Stimulated activated CD4-positive, alpha-beta T cell treated with anti-CD3 and anti-CD28 coated beads, Interleukin-1b, Interleukin-23, amount 100 ng/mL, for 48 hours (primary cell): ENCODE measurements around the gene ZNHIT2.
"Not testable (repeated sequence)": the region's sequence is repeated elsewhere in the genome, so short reads cannot be mapped to it uniquely, and the experiment has no call there.

Experiments
- DNase-seq: peaks from one replicate; pipeline ENCODE4 v3.0.0-alpha.2; 2020

ZNHIT2 gene

DNA sequence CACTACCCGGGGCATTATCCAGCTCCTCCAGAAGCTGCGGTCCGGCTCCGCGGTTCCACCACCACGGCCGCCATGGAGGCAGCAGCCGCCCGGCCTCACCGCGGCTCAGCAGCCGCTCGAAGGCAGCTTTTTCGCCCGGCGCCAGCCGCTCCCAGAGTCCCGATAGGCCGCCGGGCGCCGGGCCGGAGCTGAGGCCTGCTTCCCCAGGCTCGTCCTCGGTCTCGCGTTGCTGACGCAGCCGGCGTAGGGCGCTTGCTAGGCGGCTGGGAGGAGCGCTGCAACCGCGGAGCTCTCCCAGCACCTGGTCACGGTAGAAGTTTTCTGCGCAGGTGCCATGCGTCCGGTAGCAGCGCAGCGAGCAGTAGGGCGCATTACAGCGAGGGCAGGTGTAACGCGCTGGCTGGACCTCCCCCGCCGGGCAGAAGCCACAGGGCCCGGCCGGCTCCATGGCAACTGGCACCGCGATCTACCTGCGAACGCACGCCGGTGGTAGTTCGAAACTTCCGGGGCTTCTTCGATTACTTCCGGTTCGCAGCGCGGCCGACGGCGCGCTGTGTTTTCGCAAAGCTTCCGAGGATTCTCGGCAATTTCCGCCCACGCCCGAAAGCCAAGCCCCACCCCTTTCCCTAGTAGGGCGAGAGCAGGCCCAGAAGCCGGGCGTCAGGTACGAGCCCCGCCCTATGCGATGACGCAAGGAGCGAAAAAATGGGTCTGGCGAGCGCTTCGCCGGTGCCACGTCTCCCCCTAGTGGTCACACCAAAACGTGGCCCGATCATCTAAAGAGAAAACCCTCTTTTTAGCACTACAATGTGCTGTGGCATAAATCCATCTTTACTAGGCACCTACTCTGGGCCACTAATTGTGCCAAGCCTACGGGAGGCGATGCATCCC is at the start of gene ZNHIT2:
Gene ZNHIT2 (minus strand): TSS at position 496 of the 891 bp plus-strand sequence. CDS start 48 bp downstream, at position 448.
- peak; percentile 100 for DNase-seq

- DNase-seq: no peak
Observed at GRCh38 chr11:65166893-65167292, 49.4 kb upstream of the ZNHIT2 start.

DNA sequence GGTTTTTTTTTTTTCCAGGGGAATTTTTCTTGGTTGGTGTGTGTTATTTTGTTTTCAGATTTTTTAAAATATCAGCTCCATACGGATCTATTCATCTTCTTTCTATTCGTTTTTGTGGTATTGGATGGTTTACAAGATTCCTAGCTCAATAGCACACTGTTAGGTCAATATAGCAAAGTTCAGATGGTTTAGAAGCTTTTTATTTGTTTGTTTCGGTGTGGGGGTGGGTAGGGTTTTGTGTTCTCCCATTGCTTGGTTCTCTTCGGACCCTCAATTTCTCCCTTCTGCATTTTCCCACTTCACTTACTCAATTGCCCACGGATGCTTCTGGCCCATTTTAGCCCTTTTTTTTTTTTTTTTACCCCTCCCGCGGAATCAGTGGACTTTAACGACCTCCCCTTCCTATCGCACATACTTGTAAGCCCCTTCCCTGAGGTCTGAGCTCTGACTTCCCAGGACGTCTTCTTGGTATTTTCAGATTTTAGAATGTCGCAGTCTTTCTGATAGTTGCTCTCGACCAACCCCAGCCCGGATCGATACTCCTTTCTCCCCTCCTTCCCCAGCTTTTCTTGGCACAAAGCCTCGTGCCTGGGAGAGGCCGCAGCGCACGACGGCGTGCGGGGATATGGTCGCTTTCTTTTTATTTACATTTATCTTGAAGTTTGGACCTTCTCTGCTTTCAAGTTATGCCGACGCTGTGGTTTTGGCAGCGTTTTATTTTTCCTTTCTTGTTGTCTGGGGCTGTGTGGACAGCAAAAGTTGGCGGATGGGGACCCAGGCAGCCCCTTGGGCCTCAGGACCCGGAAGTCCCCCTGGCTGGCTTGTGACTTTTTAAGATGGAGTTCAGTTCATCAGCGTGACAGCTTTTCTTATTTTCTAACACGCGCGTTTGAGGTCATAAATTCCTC is 48.2 kb upstream of the ZNHIT2 start:
- no peak for DNase-seq

DNA sequence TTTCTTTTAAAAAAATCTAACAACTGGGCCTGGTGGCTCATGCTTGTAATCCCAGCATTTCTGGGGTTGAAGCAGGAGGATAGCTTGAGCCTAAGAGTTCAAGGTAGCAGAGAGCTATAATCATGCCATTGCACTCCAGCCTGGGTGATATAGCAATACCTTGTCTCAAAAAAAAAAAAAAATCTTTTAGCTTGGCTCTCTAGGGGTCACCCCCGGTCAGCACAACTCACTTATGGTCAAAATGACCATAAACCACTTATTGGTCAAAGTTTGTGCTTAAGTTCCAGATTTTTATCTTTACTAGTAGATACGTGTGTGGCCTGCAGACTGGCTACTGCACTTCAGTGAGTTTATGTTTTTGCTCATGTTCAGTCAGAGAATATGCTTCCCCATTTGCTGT is 46.2 kb upstream of the ZNHIT2 start:
- no peak for DNase-seq

- no peak for DNase-seq
Observed at GRCh38 chr11:65160643-65161042, 43.1 kb upstream of the ZNHIT2 start.

DNA sequence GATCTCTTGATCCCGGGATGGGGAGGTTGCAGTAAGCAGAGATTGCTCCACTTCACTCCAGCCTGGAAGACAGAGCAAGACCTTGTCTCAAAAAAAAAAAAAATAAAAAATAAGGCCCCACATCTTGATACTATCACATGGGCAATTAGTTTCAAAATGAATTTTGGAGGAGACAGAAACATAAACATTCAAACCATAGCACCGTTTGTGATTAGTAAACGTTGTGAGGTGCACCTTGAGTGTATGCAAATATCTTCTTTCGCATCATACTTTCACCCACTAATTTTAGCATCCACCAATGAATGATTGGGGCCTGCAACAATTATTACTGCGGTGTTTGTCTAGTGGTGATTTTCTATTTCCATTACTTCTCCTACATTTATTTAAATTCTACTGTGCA is 41.5 kb upstream of the ZNHIT2 start:
- DNase-seq: no peak

- no peak for DNase-seq
Observed at GRCh38 chr11:65157336-65157735, 39.8 kb upstream of the ZNHIT2 start.

GRCh38 chr11:65156926-65157325 is 39.4 kb upstream of the ZNHIT2 start:
- DNase-seq: no peak

- no peak for DNase-seq
Observed at GRCh38 chr11:65156256-65156655, 38.8 kb upstream of the ZNHIT2 start.

DNA sequence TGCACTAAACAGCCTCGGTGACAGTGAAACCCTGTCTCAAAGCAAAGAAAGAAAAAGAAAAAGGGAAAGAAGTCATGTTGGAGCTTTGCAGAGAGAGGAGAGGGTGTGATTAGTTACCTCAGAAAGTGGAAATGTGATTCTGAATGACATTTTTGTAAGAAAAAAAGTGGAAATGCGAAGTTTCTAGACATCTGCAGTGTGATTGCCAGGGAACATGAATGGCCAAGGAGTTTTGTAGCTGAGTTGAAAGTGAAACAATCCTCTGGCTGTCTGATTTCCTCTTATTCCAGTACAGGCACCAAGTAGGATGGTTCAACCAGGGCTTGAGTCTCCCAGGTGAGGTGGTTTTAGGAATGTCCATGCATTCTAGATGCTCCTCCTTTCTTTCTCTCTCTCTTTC is 34.6 kb upstream of the ZNHIT2 start:
- DNase-seq: no peak

DNA sequence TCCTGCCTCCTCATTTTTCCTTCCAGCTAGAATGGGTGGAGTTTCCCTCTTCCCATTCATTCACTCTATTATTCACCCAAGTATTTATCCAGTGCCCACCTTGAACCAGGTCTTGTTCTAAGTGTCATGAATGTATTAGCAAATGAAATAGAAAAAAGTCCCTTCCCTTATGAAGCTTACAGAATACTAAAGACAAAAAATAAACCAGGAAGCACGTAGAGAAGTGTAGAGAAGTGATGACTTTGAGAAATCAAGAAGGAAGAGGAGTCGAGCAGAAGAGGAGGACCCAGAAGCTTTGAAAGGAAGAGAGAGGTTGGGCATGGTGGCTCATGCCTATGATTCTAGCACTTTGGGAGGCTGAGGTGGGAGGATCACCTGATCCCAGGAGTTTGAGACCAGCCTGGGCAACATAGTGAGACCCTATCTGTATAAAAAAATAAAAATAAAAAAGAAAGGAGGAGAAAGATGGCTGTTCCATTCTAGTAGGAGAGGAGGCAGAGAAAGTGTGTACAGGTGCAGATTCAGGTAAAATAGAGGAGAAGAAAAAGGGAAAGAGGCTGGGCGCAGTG is 33.9 kb upstream of the ZNHIT2 start:
- no peak for DNase-seq

DNA sequence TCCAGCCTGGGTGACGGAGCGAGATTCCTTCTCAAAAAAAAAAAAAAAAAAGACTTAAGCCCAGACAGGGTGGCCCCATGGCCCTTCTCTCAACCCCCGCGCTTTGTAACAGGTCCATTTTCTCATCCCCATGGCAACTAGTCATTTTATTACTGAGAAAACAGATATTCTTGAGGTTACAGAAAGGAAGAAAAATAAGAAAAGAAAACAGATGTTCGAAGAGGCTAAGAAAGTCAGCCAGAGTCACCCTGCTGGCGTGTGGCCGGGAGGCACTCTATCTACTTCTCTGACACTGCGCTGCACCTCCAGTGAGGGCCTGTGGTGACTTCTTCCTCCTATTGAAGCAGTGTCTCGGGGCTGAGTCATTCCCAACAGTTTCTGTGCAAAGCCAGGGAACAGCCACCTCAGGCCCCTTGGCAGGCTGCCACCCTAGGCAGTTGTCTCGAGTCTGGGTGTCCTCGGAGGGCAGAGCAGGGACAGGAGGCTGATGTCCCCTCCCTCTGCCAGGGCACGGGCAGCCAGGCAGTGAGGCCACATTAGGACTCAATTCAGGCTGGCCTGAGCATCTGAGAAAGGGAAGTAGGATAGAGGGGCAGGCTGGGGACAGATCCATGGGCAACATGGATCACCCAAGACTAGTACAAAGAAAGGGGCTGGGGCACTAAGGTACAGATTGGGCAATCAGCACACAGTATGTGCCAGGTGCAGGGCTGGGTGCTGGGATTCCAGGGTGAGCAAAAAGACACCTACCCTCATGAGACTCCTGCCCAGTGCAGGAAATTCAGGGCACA is 33.2 kb upstream of the ZNHIT2 start:
- peak; percentile 65 for DNase-seq

- not testable (repeated sequence) for DNase-seq
Observed at GRCh38 chr11:65150131-65150508, 32.6 kb upstream of the ZNHIT2 start.

GRCh38 chr11:65148657-65149056 is 31.2 kb upstream of the ZNHIT2 start:
- DNase-seq: no peak

- DNase-seq: no peak
Observed at GRCh38 chr11:65147352-65148075, 30.0 kb upstream of the ZNHIT2 start.

DNA sequence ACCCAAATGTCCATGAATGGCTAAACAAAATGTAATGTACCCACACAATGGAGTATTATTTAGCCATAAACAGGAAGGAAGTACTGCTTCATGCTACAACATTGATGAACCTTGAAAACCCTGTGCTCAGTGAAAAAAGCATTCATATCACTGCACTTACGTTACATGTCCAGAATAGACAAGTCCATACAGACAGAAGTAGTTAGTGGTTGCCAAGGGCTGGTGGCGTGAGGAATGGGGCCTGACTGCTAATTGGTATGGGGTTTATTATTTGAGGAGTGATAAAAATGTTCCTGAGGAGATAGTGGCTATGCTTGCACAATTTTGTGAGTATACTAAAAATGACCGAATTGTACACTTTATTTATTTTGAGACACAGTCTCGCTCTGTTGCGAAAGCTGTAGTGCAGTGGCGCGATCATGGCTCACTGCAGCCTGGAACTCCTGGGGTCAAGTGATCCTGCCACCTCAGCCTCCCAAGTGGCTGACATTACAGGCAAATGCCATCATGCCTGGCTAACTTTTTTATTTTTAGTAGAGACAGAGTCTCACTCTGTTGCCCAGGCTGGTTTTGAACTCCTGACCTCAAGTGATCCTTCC is 24.5 kb upstream of the ZNHIT2 start:
- DNase-seq: no peak

- no peak for DNase-seq
Observed at GRCh38 chr11:65136515-65137096, 19.1 kb upstream of the ZNHIT2 start.

DNA sequence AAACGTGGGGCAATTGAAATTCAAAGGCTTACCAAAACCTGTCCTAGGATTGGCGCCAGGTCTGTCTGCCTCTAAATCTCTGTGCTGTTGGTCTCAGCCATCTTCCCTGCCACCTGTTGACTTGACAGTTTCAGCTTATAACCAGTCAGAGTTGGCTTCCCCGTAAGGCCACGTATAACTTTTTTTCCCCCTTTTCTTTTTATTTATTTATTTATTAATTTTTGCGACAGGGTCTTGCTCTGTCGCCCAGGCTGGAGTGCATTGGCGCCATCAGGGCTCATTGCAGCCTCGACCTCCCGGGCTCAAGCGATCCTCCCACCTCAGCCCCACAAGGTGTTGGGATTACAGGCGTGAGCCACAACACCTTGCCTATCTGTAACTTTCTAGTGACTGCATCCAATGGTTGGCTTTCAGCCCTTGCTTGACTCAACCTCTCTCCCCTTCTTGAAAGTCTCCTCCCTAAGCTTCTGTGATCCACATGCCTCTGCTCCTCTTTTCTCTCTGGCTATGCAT is 18.2 kb upstream of the ZNHIT2 start:
- no peak for DNase-seq

DNA sequence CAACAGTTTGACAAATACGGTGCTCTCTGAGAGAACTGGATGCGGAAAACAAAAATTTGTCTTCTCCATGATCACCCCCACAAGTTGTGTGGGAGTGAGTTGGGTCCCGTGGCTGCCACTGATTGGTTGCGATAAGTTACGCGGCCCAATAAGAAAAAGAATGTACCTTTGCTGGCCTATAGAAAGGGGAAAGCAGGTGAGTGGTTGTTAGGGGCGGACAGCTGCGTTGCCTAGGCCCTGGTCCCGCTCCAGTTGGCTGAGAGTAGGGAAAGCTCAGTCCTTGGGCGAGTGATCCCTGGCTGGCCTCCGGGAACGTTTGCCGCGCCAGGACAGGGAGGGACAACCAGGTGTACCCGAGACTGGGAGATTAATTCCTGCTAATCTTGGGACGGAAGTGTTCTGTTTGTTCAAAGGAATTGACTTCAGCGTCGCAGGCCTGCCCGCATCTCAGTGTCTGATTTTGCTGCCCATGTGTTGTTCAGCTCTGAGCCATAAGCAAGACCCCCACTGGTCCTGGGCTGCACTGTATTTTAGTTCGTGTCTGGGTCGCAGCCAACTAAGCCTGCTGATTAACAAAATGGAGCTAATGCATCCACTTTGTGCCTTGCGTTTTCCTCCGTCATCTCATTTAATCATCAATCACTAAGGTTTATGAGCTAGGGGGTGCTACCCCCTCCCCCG is 17.6 kb upstream of the ZNHIT2 start:
- peak; percentile 87 for DNase-seq
